GM15510 (cell line): ENCODE measurements around the gene KLF5.

Experiments
- POLR2A ChIP-seq: IDR thresholded peaks from 3 replicates; pipeline ENCODE4 v1.6.1; 2011; ENCODE audit warnings: borderline replicate concordance; ENCODE audit not compliant: insufficient read length; ENCODE audit errors: extremely low read depth

KLF5 gene

DNA sequence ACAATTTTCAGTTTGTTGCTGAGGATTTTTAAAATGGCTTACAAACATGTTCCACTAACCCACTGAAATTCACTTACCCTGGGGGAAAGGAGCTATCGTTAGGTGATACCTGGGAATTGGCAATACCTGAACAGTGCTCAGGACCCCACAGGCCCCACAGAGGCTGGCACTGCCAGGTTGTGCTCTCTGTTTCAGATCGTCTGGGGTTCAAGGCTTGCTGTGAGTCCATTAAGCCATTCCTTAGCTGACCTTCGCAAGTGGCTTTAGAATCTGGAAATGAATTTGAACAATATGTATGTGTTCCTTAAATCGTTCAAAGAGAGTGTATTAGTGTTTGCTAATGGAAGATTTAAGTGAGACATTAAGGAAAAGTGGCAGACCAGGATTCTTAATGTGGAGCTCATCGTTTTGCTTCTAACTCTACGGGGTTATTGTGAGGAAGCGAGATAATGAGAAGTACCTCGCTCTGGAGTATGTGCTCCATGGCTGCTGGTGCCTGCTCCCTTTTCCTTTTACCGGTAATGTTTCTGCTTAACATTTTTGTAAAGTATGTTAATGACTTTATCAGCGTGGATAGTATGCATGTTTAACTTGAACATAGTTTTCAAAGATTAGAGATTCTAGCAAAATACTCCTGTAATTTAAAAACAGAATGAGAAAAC lies 13.6 kb downstream of the KLF5 start:
- TF ChIP-seq POLR2A: no peak

DNA sequence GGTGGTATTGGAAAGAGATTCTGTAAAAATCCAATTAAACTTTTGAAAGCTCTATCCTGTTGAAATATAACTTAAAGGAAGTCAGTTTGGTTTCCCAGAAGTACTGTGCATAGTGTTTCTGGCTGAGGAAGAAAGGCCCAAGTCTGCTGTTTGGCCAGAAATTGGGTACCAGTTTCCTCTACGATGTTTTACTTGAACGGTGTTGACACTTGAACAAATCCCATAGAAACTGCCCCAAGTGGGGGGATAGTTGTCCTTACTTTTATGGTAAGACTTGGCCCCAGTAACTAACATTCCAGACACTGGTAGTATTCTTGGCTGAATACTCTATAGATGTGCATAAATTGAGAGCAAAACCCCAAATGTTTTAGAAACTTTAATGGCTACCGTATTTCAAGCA lies 14.2 kb downstream of the KLF5 start:
- no peak for TF ChIP-seq POLR2A

DNA sequence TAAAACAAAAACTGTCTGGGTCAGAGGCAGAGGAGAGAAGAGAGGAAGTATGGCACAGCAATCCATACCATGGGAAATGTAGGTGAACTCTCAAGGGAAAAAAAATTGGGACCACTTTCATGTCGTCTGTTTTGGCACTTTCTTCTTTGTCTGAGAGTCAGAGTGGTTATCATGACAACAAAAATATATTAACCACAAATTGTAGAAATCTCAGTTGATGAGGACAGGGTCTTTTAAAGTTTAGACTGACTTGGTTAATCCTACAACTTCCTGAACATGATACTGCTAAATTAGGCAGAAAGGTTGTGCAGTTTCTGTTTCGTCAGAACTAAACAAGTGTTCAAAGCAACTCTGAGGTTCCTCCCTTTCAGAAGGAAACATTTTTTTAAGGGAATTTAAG lies 15.2 kb downstream of the KLF5 start:
- TF ChIP-seq POLR2A: no peak

DNA sequence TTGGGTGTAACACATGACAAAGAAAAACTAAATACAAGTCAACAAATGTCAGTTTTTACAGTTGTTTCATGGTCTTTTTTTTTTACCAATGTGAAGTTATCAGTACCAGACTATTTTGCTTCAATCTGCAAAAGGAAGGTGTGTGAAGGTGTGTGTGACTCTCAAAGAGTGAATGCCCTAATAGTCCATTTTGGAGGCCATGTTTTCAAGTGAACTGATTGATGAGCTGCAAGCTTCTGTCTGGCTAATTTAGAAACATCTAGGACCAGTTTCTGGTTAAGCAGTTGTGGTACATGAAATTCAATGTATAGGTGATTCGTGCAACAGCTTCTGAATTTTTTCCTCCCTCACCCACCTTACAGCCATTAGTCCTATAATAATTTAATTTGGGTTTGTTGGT lies 16.1 kb downstream of the KLF5 start:
- no peak for TF ChIP-seq POLR2A

DNA sequence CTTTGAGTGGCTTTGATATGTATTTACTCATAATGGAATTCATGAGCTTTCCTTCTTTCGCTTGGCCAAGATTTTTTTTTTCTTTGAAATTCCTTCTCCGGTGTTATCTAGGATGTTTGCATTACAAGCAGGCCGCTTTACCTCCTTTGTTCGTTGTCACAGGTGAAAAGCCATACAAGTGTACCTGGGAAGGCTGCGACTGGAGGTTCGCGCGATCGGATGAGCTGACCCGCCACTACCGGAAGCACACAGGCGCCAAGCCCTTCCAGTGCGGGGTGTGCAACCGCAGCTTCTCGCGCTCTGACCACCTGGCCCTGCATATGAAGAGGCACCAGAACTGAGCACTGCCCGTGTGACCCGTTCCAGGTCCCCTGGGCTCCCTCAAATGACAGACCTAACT lies 16.7 kb downstream of the KLF5 start:
- no peak for TF ChIP-seq POLR2A

DNA sequence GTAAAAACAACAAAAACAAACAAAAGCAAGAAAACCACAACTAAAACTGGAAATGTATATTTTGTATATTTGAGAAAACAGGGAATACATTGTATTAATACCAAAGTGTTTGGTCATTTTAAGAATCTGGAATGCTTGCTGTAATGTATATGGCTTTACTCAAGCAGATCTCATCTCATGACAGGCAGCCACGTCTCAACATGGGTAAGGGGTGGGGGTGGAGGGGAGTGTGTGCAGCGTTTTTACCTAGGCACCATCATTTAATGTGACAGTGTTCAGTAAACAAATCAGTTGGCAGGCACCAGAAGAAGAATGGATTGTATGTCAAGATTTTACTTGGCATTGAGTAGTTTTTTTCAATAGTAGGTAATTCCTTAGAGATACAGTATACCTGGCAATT lies 17.1 kb downstream of the KLF5 start:
- no peak for TF ChIP-seq POLR2A

DNA sequence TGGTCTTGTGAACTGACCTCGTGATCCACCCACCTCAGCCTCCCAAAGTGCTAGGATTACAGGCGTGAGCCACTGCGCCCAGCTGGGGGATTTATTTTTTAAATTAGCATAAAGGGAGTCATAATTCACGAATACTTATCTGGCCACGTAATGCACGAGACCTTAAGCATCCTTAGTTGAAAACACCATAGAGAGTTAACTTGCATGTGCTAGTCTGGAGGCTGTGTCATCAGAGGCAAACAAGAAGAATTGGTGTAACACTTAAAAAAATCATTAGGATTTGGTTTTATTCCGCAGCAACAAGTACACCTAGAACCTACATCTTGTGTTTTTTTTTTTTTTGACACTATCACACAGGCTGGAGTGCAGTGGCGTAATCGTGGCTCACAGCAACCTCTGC lies 19.1 kb downstream of the KLF5 start:
- TF ChIP-seq POLR2A: no peak

DNA sequence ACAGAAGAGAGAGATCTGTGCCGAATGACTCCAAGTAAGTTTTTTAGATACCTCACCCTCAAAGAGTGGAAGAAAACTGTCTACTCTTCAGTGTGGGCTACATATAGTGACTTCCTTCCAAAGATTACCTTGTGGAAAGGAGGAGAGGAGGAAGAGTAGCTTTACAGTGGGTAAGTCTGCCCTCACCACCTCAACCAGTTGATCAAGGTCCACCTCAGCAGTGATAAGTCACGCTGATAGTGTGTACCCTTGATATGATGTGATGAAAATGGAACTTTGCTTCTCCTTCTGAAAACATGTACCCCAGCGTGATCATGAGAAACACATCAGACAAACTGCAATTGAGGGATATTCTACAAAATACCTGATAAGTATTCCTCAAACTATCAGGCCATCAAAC lies 20.6 kb downstream of the KLF5 start:
- TF ChIP-seq POLR2A: no peak

DNA sequence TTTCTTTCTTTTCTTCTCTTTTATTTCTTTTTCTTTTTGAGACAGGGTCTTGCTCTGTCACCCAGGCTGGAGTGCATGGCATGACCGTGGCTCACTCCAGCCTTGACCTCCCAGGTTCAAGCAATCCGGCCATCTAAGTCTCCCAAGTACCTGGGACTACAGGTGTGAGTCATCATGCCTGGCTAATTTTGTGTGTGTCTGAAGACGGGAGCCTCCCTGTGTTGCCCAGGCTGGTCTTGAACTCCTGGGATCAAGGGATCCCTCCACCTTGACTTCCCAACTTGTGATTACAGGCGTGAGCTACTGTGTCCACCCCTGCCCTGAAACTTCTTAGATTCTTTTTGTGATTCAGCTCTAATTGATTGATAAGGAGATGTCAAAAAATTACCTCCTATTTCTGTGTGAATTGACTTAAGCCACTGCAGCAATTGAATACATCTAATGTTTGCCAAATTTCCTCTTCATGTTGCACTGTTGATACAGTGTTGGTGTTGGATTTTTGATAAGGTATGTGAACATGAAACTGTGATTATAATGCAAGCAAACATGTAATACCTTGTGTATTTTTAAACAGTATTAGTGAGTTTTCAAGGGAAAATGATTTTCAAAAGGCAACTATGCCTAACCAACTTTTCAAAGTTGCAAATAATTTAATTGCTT lies 22.6 kb downstream of the KLF5 start:
- TF ChIP-seq POLR2A: no peak

DNA sequence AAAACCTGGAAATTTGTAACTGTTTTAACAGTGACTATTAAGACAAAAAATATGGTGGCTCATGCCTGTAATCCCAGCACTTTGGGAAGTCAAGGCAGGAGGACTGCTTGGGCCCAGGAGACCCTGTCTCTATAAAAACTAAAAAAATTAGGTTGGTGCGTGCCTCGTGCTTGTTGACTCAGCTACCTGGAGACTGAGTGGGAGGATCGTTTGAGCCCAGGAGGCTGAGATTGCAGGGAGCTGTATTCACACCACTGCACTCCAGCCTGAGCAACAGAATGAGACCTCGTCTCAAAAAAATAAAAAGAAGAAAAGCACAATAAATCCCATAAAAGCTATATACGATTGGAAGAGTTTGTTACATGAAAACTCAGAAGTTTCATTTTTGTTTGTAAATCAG lies 23.7 kb downstream of the KLF5 start:
- TF ChIP-seq POLR2A: no peak

DNA sequence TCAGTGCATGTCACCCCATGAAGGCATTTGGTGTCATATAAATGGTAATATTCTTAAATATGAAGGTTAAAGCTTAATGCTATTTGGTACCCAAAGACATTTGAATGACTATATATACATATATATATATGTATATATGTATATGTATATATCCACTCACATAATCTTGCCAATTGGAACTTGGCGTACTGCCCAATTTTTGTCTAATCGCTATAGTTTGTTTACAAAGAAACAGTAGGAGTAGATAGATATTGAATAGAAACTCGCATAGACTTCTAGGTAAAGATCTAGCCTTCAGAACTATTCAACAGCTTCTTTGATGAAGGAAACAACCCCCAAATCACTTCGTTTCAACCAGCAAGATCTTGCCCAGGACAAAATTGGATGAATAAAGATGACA lies 24.1 kb downstream of the KLF5 start:
- TF ChIP-seq POLR2A: no peak

DNA sequence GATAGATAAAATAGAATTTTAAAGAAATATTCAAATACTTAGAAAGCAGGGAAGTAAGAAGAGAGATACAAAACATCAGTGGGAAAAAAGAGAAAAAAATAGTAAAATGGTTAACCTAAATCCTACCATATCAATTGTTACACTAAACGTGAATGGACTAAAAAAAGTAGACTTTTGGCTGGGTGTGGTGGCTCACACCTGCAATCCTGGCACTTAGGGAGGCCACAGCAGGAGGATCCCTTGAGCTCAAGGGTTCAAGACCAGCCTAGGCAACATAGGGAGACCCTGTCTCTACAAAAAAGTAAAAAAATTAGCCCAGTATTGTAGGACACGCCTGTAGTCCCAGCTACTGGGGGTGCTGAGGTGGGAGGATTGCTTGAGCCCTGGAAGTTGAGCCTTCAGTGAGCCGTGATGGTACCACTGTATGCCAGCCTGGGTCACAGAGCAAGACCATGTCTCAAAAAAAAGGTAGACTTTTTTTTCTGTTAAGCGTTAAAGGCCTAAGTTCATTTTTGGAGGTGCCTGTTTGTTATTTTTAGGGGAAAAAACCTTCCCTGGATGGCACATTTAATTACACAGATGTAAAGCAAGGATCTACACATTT lies 29.6 kb downstream of the KLF5 start:
- TF ChIP-seq POLR2A: no peak

DNA sequence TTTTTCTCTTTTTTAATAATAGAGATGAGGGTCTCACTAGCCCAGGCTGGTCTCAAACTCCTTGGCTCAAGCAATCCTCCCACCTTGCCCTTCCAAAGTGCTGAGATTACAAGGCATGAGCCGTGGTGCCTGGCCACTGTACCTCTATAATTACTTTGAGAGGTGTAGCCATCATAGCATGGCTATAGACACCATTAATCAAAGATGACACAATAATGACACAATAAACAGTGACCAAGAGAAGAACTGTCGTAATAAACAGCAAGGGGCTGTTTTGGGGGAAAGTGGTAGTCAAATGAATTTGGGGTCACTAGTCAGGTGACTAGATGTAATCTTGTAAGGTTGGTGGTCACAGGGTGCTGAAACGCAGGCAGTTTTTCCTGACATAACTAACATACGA lies 30.4 kb downstream of the KLF5 start:
- TF ChIP-seq POLR2A: no peak

DNA sequence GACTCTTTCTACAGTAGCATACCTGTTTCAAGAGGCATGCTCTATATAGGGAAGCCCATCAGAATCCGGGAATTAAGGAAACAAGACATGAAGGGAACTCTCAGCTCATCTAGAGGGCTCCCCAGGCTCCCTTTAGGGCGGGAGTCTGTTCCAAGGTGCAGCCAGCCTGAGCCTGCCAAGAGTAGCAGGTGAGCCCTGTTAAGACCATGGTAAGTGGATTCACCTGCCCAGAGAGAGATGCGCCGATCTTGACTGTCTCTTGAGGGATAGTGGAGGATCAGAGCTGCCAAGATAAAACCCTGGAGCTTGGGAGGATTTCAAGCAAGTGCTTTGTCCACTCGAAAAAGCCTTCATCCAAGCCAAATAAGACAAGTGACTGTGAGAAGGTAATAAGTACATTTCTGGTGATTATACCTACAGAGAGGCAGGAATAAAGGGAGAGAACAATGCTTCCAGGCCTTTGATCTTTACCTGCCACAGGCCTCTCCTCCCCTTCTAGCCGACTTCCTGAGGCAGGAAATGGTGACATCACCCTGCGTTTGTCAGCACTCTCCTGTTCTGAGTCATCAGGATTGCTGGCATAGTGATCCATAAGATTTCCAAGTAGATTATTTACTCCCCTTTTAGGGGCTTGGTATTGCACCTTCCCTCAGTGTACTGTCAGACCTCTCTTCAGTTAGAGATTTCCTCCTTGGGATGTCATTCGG lies 31.5 kb downstream of the KLF5 start:
- TF ChIP-seq POLR2A: no peak

DNA sequence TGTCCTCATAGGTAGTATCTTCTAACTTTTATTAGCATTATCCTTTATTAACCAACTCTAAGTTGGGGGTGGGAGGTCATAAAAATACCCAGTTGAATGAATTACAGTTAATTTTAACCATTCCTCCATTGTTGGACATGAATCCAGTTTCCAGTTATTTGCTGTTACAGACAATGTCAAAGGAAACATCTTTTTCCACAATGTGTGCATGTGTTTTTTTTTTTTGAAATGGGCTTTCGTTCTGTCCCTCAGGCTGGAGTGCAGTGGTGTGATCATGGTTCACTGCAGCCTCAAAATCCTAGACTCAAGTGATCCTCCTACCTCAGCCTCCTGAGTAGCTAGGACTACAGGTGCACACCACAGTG lies 32.0 kb downstream of the KLF5 start:
- no peak for TF ChIP-seq POLR2A

DNA sequence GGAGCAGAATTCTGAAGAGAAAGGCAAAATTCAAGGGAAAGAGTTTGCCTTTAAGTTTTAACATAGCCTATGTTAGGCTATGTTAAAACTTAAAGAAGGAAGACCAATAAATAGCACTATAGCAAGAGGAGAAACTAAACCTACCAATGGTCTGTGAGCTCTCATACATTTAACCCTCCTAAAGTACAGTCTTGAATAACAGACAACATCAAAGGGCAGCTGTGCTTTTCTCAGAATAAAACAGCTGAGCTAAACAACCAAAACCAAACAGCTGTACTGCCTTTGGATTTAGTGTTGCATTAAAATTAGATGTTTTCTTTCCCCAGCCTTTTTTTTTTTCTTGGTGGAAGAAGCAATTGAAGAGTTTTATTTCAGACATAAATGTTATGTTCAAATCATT lies 34.0 kb downstream of the KLF5 start:
- no peak for TF ChIP-seq POLR2A
